ENCODE measurements around the gene NOL4L. TPM values are rescaled to one million over a fixed set of nuclear protein-coding genes. Genes with fewer than 3 reads are reported as not detected.

The NOL4L gene
- total RNA-seq, 2 donors from 2014 or later = 9.9 to 28.5 TPM

DNA sequence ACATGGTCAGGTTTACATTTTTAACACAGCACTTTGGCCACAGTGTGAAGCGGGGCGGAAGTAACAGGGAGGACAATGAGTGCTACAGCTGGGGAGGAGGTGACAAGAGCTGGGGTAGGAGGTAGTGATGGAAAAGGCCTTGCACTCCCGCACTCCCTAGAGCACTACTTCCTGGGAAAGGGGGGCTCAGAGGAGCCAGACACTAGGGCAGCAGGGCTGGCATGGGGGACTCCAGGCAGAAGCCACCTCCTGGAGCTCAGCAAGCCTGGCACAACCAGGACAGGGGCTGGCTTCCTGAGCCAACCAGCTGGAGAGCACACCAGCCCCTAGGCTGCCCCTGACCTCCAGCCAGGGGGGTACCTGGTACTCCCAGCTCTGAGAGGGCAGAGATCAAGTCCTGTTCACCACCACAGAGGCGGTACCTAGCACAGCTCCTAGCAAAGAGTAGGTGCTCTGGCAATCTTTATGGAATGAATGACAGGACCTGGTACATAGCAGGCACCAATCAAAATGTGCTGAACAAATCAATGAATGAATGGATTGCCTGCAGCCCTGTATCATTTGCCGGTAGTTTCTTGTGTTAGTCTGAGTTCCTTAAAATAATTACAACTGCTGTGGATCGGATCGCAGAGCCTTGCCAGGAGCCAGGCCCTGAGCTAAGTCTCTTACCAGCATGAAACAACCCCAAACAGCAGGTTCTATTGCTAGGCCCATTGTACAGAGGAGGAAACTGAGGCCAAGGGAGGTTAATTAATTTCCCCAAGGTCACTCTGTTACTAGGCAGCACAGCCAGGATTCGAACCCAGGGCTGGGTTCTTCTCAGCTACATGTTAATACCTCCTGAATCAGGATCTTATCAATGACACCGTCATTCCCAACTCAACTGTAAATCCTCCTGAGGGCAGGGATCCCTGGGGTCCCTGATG lies 15.5 kb downstream of the NOL4L start:
- Mint-ChIP-seq H3K9me3 (no peaks in the 10 kb centered on the region), H3K4me3 (no peak overlapping the region), H3K27ac (peak overlapping the region; percentile 28), H3K36me3 (ENCODE audit: low read depth) (no peaks in the 10 kb centered on the region), H3K4me1 (peaks cover 18% of the 10 kb centered on the region), H3K27me3 (no peaks in the 10 kb centered on the region)
- ATAC-seq (replicated peaks) = no peak

DNA sequence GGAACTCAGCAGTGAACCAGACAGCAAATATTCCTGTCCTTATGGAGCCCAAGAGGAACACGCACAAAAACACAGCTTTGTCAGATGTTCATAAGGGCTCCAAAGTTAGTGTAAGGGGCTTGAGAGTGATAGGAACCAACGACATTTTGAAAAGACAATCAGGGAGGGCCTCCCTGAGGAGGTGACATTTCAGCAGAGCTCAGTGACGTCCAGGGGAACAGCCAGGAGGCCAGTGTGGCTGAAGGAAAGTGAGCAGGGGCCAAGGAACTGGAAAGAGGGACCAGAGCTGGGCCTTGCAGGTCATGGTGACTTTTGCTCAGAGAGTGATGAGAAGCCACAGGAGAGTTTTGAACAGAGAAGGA lies 16.1 kb downstream of the NOL4L start:
- Mint-ChIP-seq H3K27ac (peak overlapping the region; percentile 28), H3K9me3 (no peaks in the 10 kb centered on the region), H3K36me3 (ENCODE audit: low read depth) (no peaks in the 10 kb centered on the region), H3K4me1 (peaks cover 18% of the 10 kb centered on the region), H3K27me3 (no peaks in the 10 kb centered on the region), H3K4me3 (no peak overlapping the region)
- no peak for ATAC-seq (replicated peaks)

DNA sequence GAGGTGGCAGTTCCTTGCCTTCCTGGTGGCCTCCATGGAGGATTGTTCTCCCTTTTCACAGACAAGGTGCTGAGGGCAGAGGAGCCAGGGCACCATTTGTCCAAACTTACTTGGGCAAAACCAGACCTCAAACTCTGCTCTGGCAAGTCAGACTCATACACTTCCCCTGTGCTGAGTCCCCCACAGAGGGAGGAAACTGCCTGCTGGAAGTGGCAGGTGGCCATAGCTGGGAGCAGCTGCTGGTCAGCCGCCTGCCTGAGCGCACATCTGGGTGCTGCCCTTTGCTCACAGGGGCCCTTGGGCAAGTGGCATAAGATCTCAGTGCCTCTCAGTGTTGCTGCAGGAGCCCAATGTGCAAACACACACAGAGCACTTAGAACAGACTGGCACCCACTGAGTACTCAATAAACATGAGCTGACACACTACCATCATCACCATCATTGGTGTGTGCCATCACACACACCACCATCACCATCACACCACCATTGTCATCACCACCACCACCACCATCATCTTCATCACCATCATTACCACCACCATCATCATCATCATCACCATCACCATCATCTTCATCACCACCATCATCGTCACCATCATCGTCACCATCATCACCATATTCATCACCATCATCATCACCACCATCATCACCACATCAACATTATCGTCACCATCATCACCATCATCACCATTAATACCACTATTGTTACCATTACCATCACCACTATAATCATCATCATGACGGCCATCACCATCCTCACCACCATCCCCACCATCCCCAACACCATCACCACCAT lies 17.6 kb downstream of the NOL4L start:
- H3K36me3 Mint-ChIP-seq (ENCODE audit: low read depth) = no peaks in the 10 kb centered on the region
- ATAC-seq (replicated peaks) = no peak
- no peak overlapping the region for H3K27ac Mint-ChIP-seq
- H3K9me3 Mint-ChIP-seq = no peaks in the 10 kb centered on the region
- no peak overlapping the region for H3K4me3 Mint-ChIP-seq
- no peaks in the 10 kb centered on the region for H3K27me3 Mint-ChIP-seq
- peaks cover 14% of the 10 kb centered on the region for H3K4me1 Mint-ChIP-seq

DNA sequence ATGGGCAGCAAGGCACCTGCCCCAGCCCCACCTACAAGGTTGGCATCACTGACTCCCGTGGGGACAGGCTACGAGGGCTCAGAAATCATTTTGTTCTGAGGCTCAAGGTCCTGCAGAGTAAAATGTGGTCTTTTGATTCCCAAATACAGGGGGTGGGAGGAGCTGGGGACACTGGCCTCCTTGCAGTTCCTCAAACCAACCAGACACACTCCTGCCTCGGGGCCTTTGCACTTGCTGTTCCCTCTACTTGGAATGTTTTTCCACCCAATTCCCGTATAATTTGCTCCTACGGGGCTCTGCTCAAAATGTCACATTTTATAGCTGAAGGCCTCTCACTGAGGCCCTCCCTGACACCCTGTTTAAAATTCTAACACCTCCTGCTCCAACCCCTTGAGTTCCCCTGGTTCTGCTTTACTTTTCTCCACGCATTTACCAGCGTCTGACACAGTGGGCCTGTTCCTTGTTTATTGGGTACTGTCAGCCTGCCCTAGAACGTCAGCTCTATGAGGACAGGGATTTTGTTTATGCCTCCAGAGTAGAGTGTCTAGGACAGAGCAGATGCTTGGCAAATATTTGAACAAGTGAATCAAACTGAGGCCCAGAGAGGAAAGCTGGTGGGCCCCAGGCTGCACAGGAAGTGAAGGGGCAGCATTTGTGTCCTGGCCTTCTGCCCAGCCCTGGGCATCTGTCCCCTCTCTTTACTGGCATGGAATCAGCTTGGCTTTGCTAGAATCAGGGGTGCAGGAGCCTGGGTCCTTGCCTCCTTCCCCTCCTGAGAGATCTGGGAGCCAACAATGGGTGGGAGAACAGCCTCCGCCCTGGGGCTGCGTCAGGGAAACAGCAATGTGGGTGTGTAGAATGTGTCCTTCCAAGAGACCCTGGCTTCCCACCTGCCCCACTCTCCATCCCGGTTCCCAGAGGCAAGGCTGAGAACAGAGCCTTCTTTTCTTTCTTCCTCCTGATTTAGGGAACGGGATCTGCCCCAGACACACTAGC lies 18.5 kb downstream of the NOL4L start:
- Mint-ChIP-seq H3K9me3 (no peaks in the 10 kb centered on the region), H3K27ac (no peak overlapping the region), H3K4me1 (peaks cover 11% of the 10 kb centered on the region), H3K36me3 (ENCODE audit: low read depth) (no peaks in the 10 kb centered on the region), H3K27me3 (no peaks in the 10 kb centered on the region), H3K4me3 (no peak overlapping the region)
- no peak for ATAC-seq (replicated peaks)

DNA sequence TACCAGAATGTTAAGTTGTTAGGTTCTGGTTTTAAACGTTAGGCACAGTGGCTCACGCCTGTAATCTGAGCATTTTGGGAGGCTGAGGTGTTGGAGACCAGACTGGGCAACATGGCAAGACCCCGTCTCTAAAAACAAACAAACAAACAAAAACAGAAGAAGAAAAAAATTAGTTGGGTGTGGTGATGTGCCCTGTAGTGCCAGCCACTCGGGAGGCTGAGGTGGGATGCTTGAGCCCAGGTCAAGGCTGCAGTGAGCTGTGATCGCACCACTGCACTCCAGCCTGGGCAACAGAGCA lies 19.4 kb downstream of the NOL4L start:
- peak overlapping the region; percentile 56 for H3K27ac Mint-ChIP-seq
- no peak for ATAC-seq (replicated peaks)
- no peak overlapping the region for H3K4me3 Mint-ChIP-seq
- H3K27me3 Mint-ChIP-seq = no peaks in the 10 kb centered on the region
- H3K36me3 Mint-ChIP-seq (ENCODE audit: low read depth) = no peaks in the 10 kb centered on the region
- H3K9me3 Mint-ChIP-seq = no peaks in the 10 kb centered on the region
- peaks cover 9% of the 10 kb centered on the region for H3K4me1 Mint-ChIP-seq

DNA sequence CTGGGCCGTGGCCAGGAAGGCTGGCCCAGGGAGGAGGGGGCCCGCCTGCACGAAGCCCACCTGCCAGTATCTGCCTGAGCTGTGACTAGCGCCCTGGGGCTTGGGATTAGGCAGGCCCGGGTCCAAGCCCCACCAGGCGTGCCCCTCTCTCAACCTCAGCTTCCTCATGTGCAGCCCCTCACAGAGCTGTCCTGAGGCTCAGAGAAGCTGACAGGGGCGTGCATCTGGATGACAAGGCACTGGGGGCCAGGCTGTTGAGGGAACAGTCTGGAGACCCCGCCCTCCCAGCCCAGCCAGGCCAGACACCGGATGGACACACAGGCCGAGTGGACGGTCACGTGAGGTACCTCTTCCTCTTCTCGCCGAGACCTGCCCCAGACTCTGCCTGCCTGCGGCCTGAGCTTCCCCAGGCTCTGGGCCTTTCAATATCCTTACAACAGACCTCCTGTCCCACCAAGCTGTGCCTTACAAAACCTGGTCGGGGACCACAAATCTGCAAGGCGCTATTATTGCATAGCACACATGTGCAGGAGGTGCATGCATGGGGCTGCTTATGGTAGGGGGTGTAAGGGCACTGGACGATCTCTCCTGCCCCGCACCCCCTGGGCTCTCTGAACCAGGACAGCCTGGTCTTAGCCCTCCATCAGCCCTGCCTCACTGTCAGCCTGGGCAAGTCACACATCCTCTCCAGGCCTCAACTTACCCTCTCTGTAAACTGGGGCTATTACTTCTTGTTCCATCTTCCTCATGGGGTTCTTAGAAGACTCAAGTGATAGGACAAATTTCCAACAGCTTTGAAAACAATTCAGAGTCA lies 20.0 kb downstream of the NOL4L start:
- Mint-ChIP-seq H3K27ac (peak overlapping the region; percentile 56), H3K36me3 (ENCODE audit: low read depth) (no peaks in the 10 kb centered on the region), H3K4me1 (peaks cover 15% of the 10 kb centered on the region), H3K4me3 (no peak overlapping the region), H3K27me3 (no peaks in the 10 kb centered on the region), H3K9me3 (no peaks in the 10 kb centered on the region)
- ATAC-seq (replicated peaks) = no peak

DNA sequence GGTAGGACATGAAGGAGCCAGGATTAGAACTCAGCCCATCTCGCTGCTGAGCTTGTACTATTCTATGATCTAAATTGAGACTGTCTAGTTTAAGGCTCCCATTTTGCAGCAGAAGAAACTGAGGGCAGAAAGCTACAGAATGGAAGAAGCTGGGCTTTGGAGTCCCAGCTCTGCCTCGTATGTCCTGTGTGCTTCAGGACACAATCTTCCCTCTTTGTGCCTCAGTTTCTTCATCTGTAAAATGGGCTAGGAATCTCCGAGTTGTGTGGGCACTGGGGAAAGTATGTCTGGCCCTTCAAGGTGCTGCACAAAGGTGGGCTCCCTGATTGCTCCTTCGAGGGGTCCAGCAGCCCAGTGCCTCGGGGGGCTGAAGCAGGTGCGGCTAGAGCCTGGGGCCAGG lies 20.7 kb downstream of the NOL4L start:
- Mint-ChIP-seq H3K36me3 (ENCODE audit: low read depth) (no peaks in the 10 kb centered on the region), H3K27me3 (no peaks in the 10 kb centered on the region), H3K4me1 (peaks cover 16% of the 10 kb centered on the region), H3K9me3 (no peaks in the 10 kb centered on the region), H3K4me3 (no peak overlapping the region), H3K27ac (no peak overlapping the region)
- ATAC-seq (replicated peaks) = no peak

DNA sequence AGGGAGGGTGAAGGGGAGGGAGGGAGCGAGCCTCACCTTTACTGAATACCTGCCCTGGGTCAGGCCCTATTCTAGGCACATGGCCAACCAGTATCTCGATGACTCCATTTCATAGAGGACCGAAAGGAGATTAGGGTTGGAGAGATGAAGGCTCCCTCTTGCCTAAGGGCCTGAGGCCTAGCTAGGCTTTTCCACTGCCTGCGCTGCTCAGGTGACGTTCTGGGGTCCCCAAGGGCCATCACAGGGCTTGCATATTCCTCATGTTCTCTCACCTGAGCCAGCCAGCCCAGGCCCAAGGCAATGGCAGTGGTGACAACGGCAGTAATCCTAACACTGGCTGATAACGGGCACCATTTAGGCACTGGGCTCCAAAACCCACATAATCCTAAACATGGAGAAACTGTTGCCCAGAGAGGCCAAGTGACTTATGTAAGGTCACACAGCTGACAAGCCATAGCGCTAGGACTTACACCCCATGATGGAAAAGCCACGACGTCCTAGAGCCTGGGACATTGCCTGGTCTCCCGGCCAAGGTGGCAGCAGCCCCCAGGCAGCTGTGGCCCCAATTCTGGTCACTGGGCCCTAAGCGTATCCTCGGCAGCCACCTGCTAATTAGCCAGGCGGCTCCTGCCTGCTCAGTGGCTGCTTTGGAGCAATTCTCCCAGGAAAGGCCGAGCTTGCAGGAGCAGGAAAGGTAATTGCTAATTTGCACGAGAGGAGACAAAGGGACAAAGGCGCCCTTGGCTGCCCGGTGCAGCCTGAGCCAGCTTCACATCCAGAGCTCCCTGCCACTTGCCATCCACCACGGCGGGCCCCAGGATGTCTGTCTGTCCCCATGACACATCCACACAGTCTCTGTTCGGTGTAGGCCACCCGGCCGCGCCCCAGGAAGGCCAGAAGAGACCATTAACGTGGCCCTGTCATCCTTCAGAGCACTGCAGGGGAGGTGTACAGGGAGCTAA lies 21.5 kb downstream of the NOL4L start:
- H3K36me3 Mint-ChIP-seq (ENCODE audit: low read depth) = no peaks in the 10 kb centered on the region
- no peak for ATAC-seq (replicated peaks)
- peaks cover 16% of the 10 kb centered on the region for H3K4me1 Mint-ChIP-seq
- no peak overlapping the region for H3K27ac Mint-ChIP-seq
- H3K27me3 Mint-ChIP-seq = no peaks in the 10 kb centered on the region
- no peak overlapping the region for H3K4me3 Mint-ChIP-seq
- no peaks in the 10 kb centered on the region for H3K9me3 Mint-ChIP-seq

DNA sequence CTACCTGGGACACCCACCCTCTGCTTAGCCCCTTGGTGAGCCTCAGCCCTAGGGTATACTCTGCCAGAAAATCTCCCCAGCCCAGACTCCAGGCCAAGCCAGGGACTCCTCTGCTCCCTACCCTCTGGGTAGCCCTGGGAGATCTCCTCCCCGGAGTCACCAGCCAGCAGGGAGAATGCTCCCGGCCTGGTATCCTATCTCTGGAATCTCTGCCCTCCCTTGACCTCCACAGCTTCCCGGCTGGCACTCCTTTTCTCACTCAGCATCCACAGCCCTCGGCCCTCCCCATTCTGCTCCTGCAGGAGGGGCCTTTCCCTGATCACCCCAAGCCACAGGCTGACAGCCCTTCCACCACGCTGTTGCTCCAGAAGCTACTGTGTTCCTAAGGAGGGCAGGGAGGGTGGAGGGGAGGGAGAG lies 22.6 kb downstream of the NOL4L start:
- H3K27ac Mint-ChIP-seq = peak overlapping the region; percentile 70
- ATAC-seq (replicated peaks) = no peak
- no peaks in the 10 kb centered on the region for H3K36me3 Mint-ChIP-seq (ENCODE audit: low read depth)
- peaks cover 16% of the 10 kb centered on the region for H3K4me1 Mint-ChIP-seq
- no peak overlapping the region for H3K4me3 Mint-ChIP-seq
- no peaks in the 10 kb centered on the region for H3K9me3 Mint-ChIP-seq
- H3K27me3 Mint-ChIP-seq = no peaks in the 10 kb centered on the region

DNA sequence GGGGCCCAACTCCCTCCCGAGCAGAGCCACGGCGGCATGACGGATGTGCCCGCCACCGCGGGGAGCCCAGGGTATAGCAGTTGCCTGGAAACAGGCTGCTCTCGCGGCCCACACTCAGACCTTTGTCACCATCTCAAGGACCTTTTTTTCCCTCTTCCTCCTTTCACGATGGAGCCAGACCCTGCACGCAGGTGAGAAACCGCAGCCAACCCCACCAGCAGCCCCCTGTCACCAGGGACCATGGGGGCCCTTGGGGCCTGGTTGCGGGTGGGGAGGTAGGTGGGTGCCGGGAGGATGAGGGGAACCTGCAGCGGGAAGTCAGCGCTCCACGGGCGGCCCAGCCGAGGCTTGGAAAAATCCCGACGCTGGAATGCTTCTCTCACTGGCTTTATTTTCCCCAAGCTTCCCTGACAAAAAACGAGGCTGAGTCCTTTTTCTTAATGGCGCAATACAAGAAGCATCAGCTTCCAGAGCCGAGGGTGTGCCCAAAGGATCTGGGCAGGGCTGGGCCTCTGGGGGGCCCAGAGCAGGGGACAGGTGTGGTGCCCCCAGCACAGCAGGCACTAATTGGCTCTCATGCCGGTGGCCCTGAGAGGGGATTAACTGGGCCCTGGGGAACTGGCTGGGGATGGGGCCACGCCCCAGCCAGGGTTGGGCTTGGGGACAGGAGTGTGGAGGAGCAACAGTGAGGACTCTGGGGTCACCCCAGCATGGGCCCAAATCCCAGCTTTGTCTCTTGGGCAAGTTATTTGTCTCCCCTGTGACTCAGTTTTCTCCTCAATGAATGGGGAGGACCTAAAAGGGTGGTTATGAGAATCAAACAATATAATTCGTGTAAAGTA lies 23.9 kb downstream of the NOL4L start:
- no peak for ATAC-seq (replicated peaks)
- Mint-ChIP-seq H3K36me3 (ENCODE audit: low read depth) (no peaks in the 10 kb centered on the region), H3K4me1 (peaks cover 15% of the 10 kb centered on the region), H3K27me3 (no peaks in the 10 kb centered on the region), H3K27ac (no peak overlapping the region), H3K4me3 (no peak overlapping the region), H3K9me3 (no peaks in the 10 kb centered on the region)

DNA sequence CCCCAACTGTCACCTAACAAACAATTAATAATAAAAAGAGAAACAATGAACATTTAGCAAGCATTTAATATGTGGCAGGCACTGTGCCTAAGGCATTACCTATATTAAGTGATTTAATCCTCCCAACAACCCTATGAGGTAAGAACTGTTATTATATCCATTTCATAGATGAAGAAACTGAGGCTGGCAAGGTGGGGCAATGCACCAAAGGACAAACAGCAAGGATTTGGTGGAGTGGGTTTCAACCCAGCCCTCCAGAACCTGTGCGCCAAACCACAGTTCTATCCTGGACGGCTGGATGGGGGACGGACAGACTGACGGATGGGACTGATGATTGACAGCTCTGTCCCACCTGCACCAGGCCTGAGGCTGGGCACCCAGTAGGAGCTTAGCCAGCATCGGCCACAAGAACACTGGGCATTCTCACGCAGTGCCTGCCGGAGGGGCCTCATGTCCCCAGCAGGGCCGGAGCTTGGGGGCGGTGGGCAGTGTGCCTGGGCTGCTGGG lies 24.6 kb downstream of the NOL4L start:
- Mint-ChIP-seq H3K4me1 (peaks cover 18% of the 10 kb centered on the region), H3K36me3 (ENCODE audit: low read depth) (no peaks in the 10 kb centered on the region), H3K4me3 (no peak overlapping the region), H3K9me3 (no peaks in the 10 kb centered on the region), H3K27me3 (no peaks in the 10 kb centered on the region), H3K27ac (peak overlapping the region; percentile 58)
- no peak for ATAC-seq (replicated peaks)

DNA sequence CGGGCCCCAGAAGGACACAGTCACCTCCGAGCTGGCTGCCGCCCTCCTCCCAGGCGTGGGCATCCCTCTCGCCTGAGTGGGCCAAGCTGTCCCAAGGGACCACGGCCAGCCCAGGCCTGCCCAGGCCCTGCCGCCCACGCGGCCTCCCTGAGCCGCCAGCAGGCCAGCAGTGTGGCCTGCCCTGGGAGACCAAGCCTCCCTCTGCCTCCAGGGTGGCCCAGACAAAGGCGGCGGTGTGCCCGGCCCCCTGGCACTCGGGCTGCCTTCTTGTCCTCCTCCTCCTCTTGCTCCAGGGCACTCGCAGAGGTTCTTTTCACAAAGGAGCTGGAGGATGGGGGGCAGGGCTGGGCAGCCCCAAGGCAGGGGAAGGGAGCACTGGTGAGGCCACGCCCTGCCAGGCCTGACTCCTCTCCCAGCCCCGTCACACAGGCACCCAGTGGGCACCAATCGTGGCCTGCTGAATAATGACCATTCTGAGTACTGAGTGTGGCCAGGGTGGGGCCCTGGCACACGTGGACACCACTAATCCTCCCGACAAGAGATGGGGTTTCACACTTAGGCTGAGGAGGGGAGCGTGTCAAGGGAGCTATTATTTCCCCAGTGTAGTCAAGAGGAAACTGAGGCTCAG lies 25.3 kb downstream of the NOL4L start:
- Mint-ChIP-seq H3K4me3 (no peak overlapping the region), H3K36me3 (ENCODE audit: low read depth) (no peaks in the 10 kb centered on the region), H3K9me3 (no peaks in the 10 kb centered on the region), H3K4me1 (peaks cover 22% of the 10 kb centered on the region), H3K27me3 (no peaks in the 10 kb centered on the region), H3K27ac (peak overlapping the region; percentile 58)
- no peak for ATAC-seq (replicated peaks)

Measured in activated T-helper 17 cell treated with anti-CD3 and anti-CD28 coated beads, Interleukin-2, amount 50 U/mL, for 72 hours (primary cell).